OCI-LY1 (cell line): ENCODE measurements around the gene SHISA5.

Experiments used
- H2AFZ ChIP-seq: fragments of 200-600 bp; sonication (generic), shearing (Covaris generic); 2 replicates; pipeline ENCODE4 v1.6.0; 2014; ENCODE audit warnings: antibody characterized with exemption, mild to moderate bottlenecking, low read length
- H3F3A ChIP-seq: fragments of 200-600 bp; sonication (generic), shearing (Covaris generic); 2 replicates; pipeline ENCODE4 v1.6.0; 2014; ENCODE audit warnings: mild to moderate bottlenecking, antibody characterized with exemption, low read length, moderate library complexity; ENCODE audit not compliant: insufficient read depth
- H3K27ac ChIP-seq: fragments of 200-600 bp; sonication (generic); 2 replicates; pipeline ENCODE4 v1.5.1; 2014; ENCODE audit warnings: low read length, mixed run types, mild to moderate bottlenecking, low read depth; ENCODE audit not compliant: poor library complexity, severe bottlenecking
- H3K27me3 ChIP-seq: fragments of 200-600 bp; sonication (generic); 2 replicates; pipeline ENCODE4 v1.6.0; 2014; ENCODE audit warnings: antibody characterized with exemption, mild to moderate bottlenecking, low read length, moderate library complexity; ENCODE audit not compliant: insufficient read depth
- H3K36me3 ChIP-seq: fragments of 200-600 bp; sonication (generic); 2 replicates; pipeline ENCODE4 v1.6.1; 2014; ENCODE audit warnings: mild to moderate bottlenecking, antibody characterized with exemption, low read length, moderate library complexity, mixed read lengths; ENCODE audit not compliant: insufficient read depth
- H3K4me1 ChIP-seq: fragments of 200-600 bp; sonication (generic); 2 replicates; pipeline ENCODE4 v1.5.1; 2014; ENCODE audit warnings: mild to moderate bottlenecking, low read length, moderate library complexity; ENCODE audit not compliant: insufficient read depth, severe bottlenecking
- H3K4me2 ChIP-seq: fragments of 200-600 bp; sonication (generic), shearing (Covaris generic); 2 replicates; pipeline ENCODE4 v1.6.1; 2014; ENCODE audit warnings: low read length
- H3K4me3 ChIP-seq: fragments of 200-600 bp; sonication (generic); 2 replicates; pipeline ENCODE4 v1.5.1; 2014; ENCODE audit warnings: low read length, low read depth, mild to moderate bottlenecking, mixed read lengths; ENCODE audit not compliant: poor library complexity, severe bottlenecking
- H3K79me2 ChIP-seq: fragments of 200-600 bp; shearing (Covaris generic); 2 replicates; pipeline ENCODE4 v1.6.1; 2016; ENCODE audit warnings: mixed run types, low read length, mixed read lengths; ENCODE audit not compliant: insufficient read depth
- H3K9ac ChIP-seq: fragments of 200-600 bp; sonication (generic), shearing (Covaris generic); 2 replicates; pipeline ENCODE4 v1.6.1; 2014; ENCODE audit warnings: mild to moderate bottlenecking, low read length, mixed read lengths
- H3K9me2 ChIP-seq: fragments of 200-600 bp; sonication (generic), shearing (Covaris generic); 2 replicates; pipeline ENCODE4 v1.6.1; 2014; ENCODE audit warnings: low read depth, mild to moderate bottlenecking, low read length, mixed read lengths
- H3K9me3 ChIP-seq: fragments of 200-600 bp; shearing (Covaris generic); 2 replicates; pipeline ENCODE4 v1.6.1; 2014; ENCODE audit warnings: low read length, mixed read lengths
- H4K20me1 ChIP-seq: fragments of 200-600 bp; sonication (generic), shearing (Covaris generic); 2 replicates; pipeline ENCODE4 v1.6.0; 2016; ENCODE audit warnings: mild to moderate bottlenecking, low read length; ENCODE audit not compliant: insufficient read depth
- EZH2 ChIP-seq: fragments of 200-600 bp; sonication (generic), shearing (Covaris generic); IDR thresholded peaks from 2 replicates; pipeline ENCODE4 v1.8.0; 2017; ENCODE audit warnings: borderline replicate concordance, mixed run types, mild to moderate bottlenecking, antibody characterized with exemption, low read length, moderate library complexity, mixed read lengths
- TF ChIP-seq, protein P1 (sequence below): fragments of 200-600 bp; sonication (generic), shearing (Covaris generic); IDR thresholded peaks from 2 replicates; pipeline ENCODE4 v1.5.1; 2017; ENCODE audit warnings: mild to moderate bottlenecking, antibody characterized with exemption, low read length, moderate library complexity, mixed read lengths

Gene SHISA5

DNA sequence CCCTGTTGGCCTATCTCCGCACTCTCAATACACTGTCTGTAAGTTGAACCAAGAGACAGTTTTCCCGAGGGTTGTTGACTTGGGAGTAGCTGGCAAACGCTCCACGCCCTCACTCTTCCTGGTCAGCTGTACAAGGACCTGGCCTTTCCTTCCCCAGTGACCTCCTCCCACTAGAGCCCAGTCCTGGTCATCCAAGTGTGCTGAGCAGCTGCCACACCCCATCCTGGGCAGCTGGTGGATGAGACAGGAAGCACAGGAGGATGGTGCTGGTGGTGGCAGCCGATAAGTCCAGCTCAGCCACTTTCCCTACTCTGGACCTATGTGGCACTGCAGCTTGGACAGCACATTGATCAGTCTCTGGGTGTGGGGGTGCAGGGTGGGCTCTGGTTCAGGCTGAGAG lies 32.8 kb upstream of the SHISA5 start:
- H3K9me2 ChIP-seq: no peaks in the 10 kb centered on the region
- TF ChIP-seq, protein P1, sequence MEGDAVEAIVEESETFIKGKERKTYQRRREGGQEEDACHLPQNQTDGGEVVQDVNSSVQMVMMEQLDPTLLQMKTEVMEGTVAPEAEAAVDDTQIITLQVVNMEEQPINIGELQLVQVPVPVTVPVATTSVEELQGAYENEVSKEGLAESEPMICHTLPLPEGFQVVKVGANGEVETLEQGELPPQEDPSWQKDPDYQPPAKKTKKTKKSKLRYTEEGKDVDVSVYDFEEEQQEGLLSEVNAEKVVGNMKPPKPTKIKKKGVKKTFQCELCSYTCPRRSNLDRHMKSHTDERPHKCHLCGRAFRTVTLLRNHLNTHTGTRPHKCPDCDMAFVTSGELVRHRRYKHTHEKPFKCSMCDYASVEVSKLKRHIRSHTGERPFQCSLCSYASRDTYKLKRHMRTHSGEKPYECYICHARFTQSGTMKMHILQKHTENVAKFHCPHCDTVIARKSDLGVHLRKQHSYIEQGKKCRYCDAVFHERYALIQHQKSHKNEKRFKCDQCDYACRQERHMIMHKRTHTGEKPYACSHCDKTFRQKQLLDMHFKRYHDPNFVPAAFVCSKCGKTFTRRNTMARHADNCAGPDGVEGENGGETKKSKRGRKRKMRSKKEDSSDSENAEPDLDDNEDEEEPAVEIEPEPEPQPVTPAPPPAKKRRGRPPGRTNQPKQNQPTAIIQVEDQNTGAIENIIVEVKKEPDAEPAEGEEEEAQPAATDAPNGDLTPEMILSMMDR: no peak
- TF ChIP-seq EZH2: no peak
- no peaks in the 10 kb centered on the region for H3K9me3 ChIP-seq
- peaks cover 3% of the 10 kb centered on the region; the same call in 1 of the 2 replicates for H3F3A ChIP-seq
- H3K27me3 ChIP-seq: no peaks in the 10 kb centered on the region
- H3K4me1 ChIP-seq: no peaks in the 10 kb centered on the region
- no peak overlapping the region for H3K9ac ChIP-seq
- H2AFZ ChIP-seq: no peak overlapping the region
- H3K4me3 ChIP-seq: no peak overlapping the region
- no peaks in the 10 kb centered on the region for H3K79me2 ChIP-seq
- H4K20me1 ChIP-seq: no peaks in the 10 kb centered on the region
- H3K4me2 ChIP-seq: no peak overlapping the region
- H3K27ac ChIP-seq: no peak overlapping the region
- peaks cover 68% of the 10 kb centered on the region for H3K36me3 ChIP-seq

DNA sequence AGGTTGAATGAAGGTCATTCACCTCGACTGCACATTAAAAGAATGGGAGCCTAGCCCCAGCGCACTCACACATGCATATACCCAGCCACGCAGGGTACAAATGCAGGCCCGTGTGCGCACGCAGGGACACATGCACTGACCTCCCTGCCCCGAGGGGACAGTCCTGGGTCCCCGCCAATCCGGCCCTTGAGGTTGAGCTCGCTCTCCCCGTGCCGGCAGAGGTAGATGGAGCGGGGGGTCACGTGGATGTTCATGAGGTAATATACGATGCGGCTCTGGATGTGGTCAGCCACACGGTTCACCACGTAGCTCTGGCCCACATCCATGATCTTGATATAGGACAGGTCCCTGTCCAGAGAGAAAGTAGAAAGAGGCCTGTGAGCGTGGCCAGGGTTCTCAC lies 32.1 kb upstream of the SHISA5 start:
- Histone ChIP-seq H3K79me2 (no peaks in the 10 kb centered on the region), H3K9ac (no peak overlapping the region), H3K9me2 (no peaks in the 10 kb centered on the region), H4K20me1 (no peaks in the 10 kb centered on the region), H3K9me3 (no peaks in the 10 kb centered on the region), H3F3A (peaks cover 3% of the 10 kb centered on the region; the same call in 1 of the 2 replicates), H3K4me1 (no peaks in the 10 kb centered on the region), H3K4me2 (no peak overlapping the region), H3K27me3 (no peaks in the 10 kb centered on the region), H3K4me3 (no peak overlapping the region), H2AFZ (no peak overlapping the region), H3K36me3 (peaks cover 68% of the 10 kb centered on the region), H3K27ac (no peak overlapping the region)
- TF ChIP-seq, protein P1: no peak
- no peak for TF ChIP-seq EZH2

DNA sequence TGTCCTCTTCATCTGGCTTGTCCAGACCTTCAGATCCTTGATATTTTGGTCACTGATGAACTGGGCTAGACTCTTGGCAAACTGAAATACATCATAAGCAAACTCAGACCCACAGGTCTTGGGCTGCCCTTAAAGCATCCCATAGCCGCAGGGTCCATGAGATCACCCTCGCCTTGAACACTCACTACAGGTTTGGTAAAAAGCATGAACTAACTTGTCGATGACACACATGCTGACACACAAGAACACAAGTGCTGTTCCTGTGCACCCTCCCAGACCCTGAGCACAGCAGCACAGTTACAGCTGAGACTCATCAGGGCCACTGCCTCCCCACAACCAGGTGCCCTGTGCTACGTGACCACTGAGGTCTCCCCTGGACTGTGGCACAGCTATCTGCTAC lies 31.6 kb upstream of the SHISA5 start:
- peaks cover 70% of the 10 kb centered on the region for H3K36me3 ChIP-seq
- no peak overlapping the region for H3K9ac ChIP-seq
- H3K9me2 ChIP-seq: no peaks in the 10 kb centered on the region
- H2AFZ ChIP-seq: no peak overlapping the region
- peaks cover 3% of the 10 kb centered on the region; the same call in 1 of the 2 replicates for H3F3A ChIP-seq
- H3K9me3 ChIP-seq: no peaks in the 10 kb centered on the region
- no peak overlapping the region for H3K4me3 ChIP-seq
- H3K79me2 ChIP-seq: no peaks in the 10 kb centered on the region
- no peak overlapping the region for H3K4me2 ChIP-seq
- H3K4me1 ChIP-seq: no peaks in the 10 kb centered on the region
- TF ChIP-seq, protein P1: no peak
- TF ChIP-seq EZH2: no peak
- H4K20me1 ChIP-seq: no peaks in the 10 kb centered on the region
- H3K27me3 ChIP-seq: no peaks in the 10 kb centered on the region
- no peak overlapping the region for H3K27ac ChIP-seq
